HFF-Myc (cell line): ENCODE measurements around the gene DTX1.

Source experiments
- DNase-seq: peaks from one replicate; pipeline ENCODE4 v3.0.0-alpha.2; 2011; ENCODE audit warnings: low read depth; ENCODE audit errors: extremely low read depth
- H3K4me3 ChIP-seq: replicated peaks from 2 replicates; pipeline ENCODE4 v1.5.1; 2011; ENCODE audit warnings: low read depth, mild to moderate bottlenecking, control low read depth, low read length
- CTCF ChIP-seq: IDR thresholded peaks from 2 replicates; pipeline ENCODE4 v1.5.1; 2012; ENCODE audit warnings: mild to moderate bottlenecking, low read depth, low read length, control low read depth; ENCODE audit errors: missing control alignments

Gene DTX1

GRCh38 chr12:113052326-113052725, 4.2 kb upstream of the DTX1 start:
- no peak for TF ChIP-seq CTCF
- DNase-seq, result no peak
- H3K4me3 ChIP-seq, result no peak overlapping the region

DNA sequence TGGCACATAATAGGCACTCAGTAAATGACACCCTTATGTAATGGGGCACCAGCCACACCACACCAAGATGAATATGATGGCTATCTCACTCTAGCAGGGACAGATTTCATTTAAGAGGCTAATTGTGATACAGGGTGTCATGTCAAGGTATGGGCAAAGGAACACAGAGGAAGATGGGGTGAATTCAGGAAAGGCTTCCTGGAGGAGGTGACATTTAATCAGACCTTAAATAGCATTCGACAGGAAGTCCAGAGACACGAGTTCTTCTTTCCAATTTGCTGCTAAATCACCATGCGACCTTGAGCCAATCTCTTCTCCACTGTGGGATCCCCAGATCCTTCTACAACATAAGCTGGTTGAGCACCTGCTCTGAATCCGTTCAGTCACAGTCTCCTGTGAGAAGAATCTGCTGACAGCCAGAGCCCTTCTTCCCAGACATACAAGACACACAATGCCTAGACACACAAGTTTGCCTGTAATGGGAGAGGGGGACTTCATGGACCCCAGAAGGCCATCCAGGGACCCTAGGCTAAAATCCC, 1.5 kb upstream of the DTX1 start:
- TF ChIP-seq CTCF, result no peak
- no peak overlapping the region for H3K4me3 ChIP-seq
- no peak for DNase-seq

DNA sequence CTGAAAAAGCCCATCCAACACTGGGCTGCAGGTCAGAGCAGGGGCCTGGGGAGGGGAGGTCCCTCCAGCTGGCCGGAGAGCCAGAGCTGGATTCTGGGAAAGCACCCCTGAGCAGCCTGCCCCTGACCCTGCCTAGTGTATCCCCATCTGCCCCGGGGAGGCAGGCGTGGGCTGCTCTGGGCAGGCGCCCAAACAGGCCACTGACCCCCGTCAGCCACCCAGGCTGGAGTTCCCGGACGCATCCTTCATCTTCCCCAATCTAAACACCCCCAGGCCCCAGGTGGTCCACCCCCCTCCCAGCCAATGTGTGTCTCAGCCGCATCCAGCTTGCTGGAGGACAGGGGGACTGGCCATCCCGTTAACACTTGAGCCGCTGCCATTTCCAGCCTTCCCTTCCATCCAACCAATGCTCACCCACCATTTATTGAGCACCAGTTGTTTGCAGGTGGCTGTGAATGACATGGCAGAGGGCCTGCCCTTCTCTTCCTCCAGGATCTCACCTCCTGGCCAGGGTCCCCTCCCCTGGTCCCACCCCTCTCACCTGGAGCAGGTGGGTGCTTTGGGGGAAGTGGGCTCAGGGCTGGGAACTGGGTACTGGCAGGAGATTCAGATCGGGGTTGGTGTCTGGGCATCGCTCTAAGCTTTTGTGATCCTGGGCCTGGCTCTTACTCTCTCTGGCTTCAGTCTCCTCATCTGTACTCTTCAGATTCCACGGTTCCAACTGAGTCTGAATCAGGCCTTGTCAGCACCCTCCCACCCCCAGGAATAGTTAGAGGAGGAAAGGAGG, 743 bp upstream of the DTX1 start:
- no peak overlapping the region for H3K4me3 ChIP-seq
- no peak for TF ChIP-seq CTCF
- DNase-seq, result no peak

DNA sequence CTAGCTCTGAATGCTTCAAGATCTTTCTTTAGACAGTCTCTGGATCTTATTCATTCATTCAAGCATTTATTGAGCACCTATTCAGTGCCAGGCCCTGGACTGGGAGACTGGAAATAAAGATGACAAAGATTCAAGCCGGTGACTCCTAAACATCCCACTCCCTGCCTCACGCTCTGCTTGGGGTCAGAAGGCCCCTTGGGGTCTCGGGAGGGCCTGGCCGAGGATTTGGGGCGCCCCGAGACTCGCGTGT, 224 bp upstream of the DTX1 start:
- H3K4me3 ChIP-seq, result no peak overlapping the region
- TF ChIP-seq CTCF, result no peak
- DNase-seq, result no peak

GRCh38 chr12:113057565-113058485, 1.3 kb downstream of the DTX1 start:
- no peak for TF ChIP-seq CTCF
- no peak for DNase-seq
- no peak overlapping the region for H3K4me3 ChIP-seq

GRCh38 chr12:113058553-113058952, 2.0 kb downstream of the DTX1 start:
- no peak for TF ChIP-seq CTCF
- no peak for DNase-seq
- H3K4me3 ChIP-seq, result no peak overlapping the region
